HepG2 (cell line): ENCODE data around the gene GGA1. TPM values are rescaled to one million over a fixed set of nuclear protein-coding genes. Genes with fewer than 3 reads are reported as not detected.
A peak's percentile ranks its signal among the peaks of the same experiment; 100 is the strongest.

ENCODE experiments used
- BRD4 ChIP-seq: sonication (generic); formaldehyde crosslinking; IDR thresholded peaks from 2 replicates; pipeline ENCODE4 v1.4.0; 2020; ENCODE audit warnings: missing genetic modification reagents
- HOXA7 ChIP-seq: sonication (generic); formaldehyde crosslinking; IDR thresholded peaks from 2 replicates; pipeline ENCODE4 v1.8.1; 2022; ENCODE audit warnings: mild to moderate bottlenecking, missing genetic modification reagents, moderate library complexity
- NCOR1 ChIP-seq: fragments of 200-600 bp; sonication (generic); IDR thresholded peaks from 2 replicates; pipeline ENCODE4 v1.7.0; 2017; ENCODE audit warnings: antibody characterized with exemption, low read length, borderline replicate concordance
- PAX8 ChIP-seq: sonication (generic); formaldehyde crosslinking; IDR thresholded peaks from 2 replicates; pipeline ENCODE4 v1.8.0; 2022; ENCODE audit warnings: mild to moderate bottlenecking, missing genetic modification reagents, borderline replicate concordance
- RXRB ChIP-seq: IDR thresholded peaks from 2 replicates; pipeline ENCODE4 v1.6.1; 2016; ENCODE audit warnings: borderline replicate concordance, missing genetic modification reagents, missing compliant biosample characterization
- TFDP2 ChIP-seq: sonication (generic); formaldehyde crosslinking; IDR thresholded peaks from 2 replicates; pipeline ENCODE4 v1.4.0; 2020; ENCODE audit warnings: missing genetic modification reagents
- ZBTB21 ChIP-seq: sonication (generic); formaldehyde crosslinking; IDR thresholded peaks from 2 replicates; pipeline ENCODE4 v1.4.0; 2020; ENCODE audit warnings: missing genetic modification reagents
- ZNF512B ChIP-seq: sonication (generic); formaldehyde crosslinking; IDR thresholded peaks from 2 replicates; pipeline ENCODE4 v1.5.1; 2020; ENCODE audit warnings: missing genetic modification reagents, mild to moderate bottlenecking, borderline replicate concordance
- ZNF562 ChIP-seq: sonication (generic); formaldehyde crosslinking; IDR thresholded peaks from 2 replicates; pipeline ENCODE4 v1.8.0; 2022; ENCODE audit warnings: missing genetic modification reagents, borderline replicate concordance
- polyA plus RNA-seq, 8 experiments: library from polyadenylated mRNA; depleted of rRNA in 3 of 8; stranded (reverse) in 7 of 8; unstranded in 1 of 8; fragments of >200 nt; fragmentation: Illumina TruSeq in 4 of 8; extraction: Trizol in 4 of 8; gene quantifications; 2 replicates each; pipeline versions ENCODE4 v1.2.1 to v1.2.3, GENCODE V29; 2011 to 2016; ENCODE audit warnings: low read depth in 4 of 8, missing spikeins in 1 of 8, mixed read lengths in 1 of 8; ENCODE audit not compliant: insufficient read depth in 1 of 8
- total RNA-seq, 5 experiments: library from RNA; depleted of rRNA; stranded (reverse); fragments of >200 nt; fragmentation: Illumina TruSeq; extraction: Trizol; gene quantifications; 2 replicates each; pipeline ENCODE4 v1.2.3, GENCODE V29; 2016; ENCODE audit warnings: low read depth in 1 of 5
- TF ChIP-seq, protein P1 (sequence below), 2 experiments: sonication (generic) in 1 of 2; formaldehyde crosslinking in 1 of 2; IDR thresholded peaks; 2 replicates each; pipeline versions ENCODE4 v1.6.1 to v1.9.0; 2014 to 2022; ENCODE audit warnings: antibody characterized with exemption in 1 of 2, borderline replicate concordance in 1 of 2, inconsistent platforms in 1 of 2, low read depth in 1 of 2, missing genetic modification reagents in 1 of 2
- TF ChIP-seq, protein P2 (sequence below), 2 experiments: sonication (generic) in 1 of 2; formaldehyde crosslinking in 1 of 2; IDR thresholded peaks; 2 replicates each; pipeline versions ENCODE4 v1.4.0 to v1.6.1; 2018 to 2020; ENCODE audit warnings: missing genetic modification reagents in 2 of 2, borderline replicate concordance in 1 of 2, low read depth in 1 of 2, mild to moderate bottlenecking in 1 of 2, missing biosample characterization in 1 of 2
- TF ChIP-seq, protein P3 (sequence below): sonication (generic); formaldehyde crosslinking; IDR thresholded peaks from 2 replicates; pipeline ENCODE4 v1.8.0; 2022; ENCODE audit warnings: mild to moderate bottlenecking, missing genetic modification reagents; ENCODE audit not compliant: insufficient replicate concordance

The GGA1 gene
- total and polyA plus RNA-seq, 2 of the 13 experiments (the other 11 are each of a cell fraction or from before 2014, with no cell fraction given), result 29.1 to 87.2 TPM

- TF ChIP-seq, protein P1, sequence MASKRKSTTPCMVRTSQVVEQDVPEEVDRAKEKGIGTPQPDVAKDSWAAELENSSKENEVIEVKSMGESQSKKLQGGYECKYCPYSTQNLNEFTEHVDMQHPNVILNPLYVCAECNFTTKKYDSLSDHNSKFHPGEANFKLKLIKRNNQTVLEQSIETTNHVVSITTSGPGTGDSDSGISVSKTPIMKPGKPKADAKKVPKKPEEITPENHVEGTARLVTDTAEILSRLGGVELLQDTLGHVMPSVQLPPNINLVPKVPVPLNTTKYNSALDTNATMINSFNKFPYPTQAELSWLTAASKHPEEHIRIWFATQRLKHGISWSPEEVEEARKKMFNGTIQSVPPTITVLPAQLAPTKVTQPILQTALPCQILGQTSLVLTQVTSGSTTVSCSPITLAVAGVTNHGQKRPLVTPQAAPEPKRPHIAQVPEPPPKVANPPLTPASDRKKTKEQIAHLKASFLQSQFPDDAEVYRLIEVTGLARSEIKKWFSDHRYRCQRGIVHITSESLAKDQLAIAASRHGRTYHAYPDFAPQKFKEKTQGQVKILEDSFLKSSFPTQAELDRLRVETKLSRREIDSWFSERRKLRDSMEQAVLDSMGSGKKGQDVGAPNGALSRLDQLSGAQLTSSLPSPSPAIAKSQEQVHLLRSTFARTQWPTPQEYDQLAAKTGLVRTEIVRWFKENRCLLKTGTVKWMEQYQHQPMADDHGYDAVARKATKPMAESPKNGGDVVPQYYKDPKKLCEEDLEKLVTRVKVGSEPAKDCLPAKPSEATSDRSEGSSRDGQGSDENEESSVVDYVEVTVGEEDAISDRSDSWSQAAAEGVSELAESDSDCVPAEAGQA (IDR thresholded peaks at IDR 0.05; ENCODE audit: low read depth), result no peak
- TF ChIP-seq, protein P1 (CRISPR knock-in tag; IDR thresholded peaks at IDR 0.05; ENCODE audit: borderline replicate concordance), result no peak
- TF ChIP-seq ZNF562 (CRISPR knock-in tag) (no peak), PAX8 (CRISPR knock-in tag) (no peak), BRD4 (CRISPR knock-in tag) (no peak), ZBTB21 (CRISPR knock-in tag) (peak; percentile 75; the same call in 1 of the 2 replicates), RXRB (peak; percentile 58), HOXA7 (no peak), TFDP2 (CRISPR knock-in tag) (0 out of 2 replicates have a peak, but pooled peaks have one; percentile 42), ZNF512B (CRISPR knock-in tag) (no peak), NCOR1 (no peak)
- TF ChIP-seq, protein P2, sequence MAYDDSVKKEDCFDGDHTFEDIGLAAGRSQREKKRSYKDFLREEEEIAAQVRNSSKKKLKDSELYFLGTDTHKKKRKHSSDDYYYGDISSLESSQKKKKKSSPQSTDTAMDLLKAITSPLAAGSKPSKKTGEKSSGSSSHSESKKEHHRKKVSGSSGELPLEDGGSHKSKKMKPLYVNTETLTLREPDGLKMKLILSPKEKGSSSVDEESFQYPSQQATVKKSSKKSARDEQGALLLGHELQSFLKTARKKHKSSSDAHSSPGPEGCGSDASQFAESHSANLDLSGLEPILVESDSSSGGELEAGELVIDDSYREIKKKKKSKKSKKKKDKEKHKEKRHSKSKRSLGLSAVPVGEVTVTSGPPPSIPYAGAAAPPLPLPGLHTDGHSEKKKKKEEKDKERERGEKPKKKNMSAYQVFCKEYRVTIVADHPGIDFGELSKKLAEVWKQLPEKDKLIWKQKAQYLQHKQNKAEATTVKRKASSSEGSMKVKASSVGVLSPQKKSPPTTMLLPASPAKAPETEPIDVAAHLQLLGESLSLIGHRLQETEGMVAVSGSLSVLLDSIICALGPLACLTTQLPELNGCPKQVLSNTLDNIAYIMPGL (CRISPR knock-in tag; IDR thresholded peaks at IDR 0.05; ENCODE audit: borderline replicate concordance in 1 of 2, low read depth in 1 of 2), result peak; percentile 69 to 90
- TF ChIP-seq, protein P3, sequence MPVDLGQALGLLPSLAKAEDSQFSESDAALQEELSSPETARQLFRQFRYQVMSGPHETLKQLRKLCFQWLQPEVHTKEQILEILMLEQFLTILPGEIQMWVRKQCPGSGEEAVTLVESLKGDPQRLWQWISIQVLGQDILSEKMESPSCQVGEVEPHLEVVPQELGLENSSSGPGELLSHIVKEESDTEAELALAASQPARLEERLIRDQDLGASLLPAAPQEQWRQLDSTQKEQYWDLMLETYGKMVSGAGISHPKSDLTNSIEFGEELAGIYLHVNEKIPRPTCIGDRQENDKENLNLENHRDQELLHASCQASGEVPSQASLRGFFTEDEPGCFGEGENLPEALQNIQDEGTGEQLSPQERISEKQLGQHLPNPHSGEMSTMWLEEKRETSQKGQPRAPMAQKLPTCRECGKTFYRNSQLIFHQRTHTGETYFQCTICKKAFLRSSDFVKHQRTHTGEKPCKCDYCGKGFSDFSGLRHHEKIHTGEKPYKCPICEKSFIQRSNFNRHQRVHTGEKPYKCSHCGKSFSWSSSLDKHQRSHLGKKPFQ (CRISPR knock-in tag), result no peak
These were observed 1.4 kb upstream of the GGA1 start (continued) for GRCh38 chr22:37607010-37607934.
